SK-N-MC (cell line): ENCODE data around the gene ADAMTS12.

Source experiments
- DNase-seq: peaks from one replicate; pipeline ENCODE4 v3.0.0-alpha.2; 2011; ENCODE audit warnings: low read depth, low spot score
- H3K27ac ChIP-seq: fragments of 200-600 bp; sonication (generic); 2 replicates; pipeline ENCODE4 v1.5.1; 2016; ENCODE audit warnings: mixed run types
- H3K36me3 ChIP-seq: fragments of 200-600 bp; sonication (generic); 2 replicates; pipeline ENCODE4 v1.6.1; 2017; ENCODE audit warnings: antibody characterized with exemption, low read length, mixed read lengths; ENCODE audit not compliant: insufficient read depth
- H3K4me3 ChIP-seq: fragments of 200-600 bp; sonication (generic); 2 replicates; pipeline ENCODE4 v1.5.1; 2016
- H3K9ac ChIP-seq: fragments of 200-600 bp; sonication (generic); 2 replicates; pipeline ENCODE4 v1.8.0; 2017; ENCODE audit warnings: mixed run types, mixed read lengths; ENCODE audit not compliant: insufficient read length
- H3K9me3 ChIP-seq: fragments of 200-600 bp; sonication (generic); 2 replicates; pipeline ENCODE4 v1.6.1; 2017; ENCODE audit warnings: low read depth, mild to moderate bottlenecking, antibody characterized with exemption, low read length, moderate library complexity, mixed read lengths
- EZH2 ChIP-seq: fragments of 200-600 bp; sonication (generic); IDR thresholded peaks from one replicate; pipeline ENCODE4 v1.6.1; 2017; ENCODE audit warnings: antibody characterized with exemption
- FOXP2 ChIP-seq: optimal IDR thresholded peaks from 2 replicates; pipeline ENCODE3; 2011; ENCODE audit warnings: mild to moderate bottlenecking, moderate library complexity; ENCODE audit not compliant: insufficient read depth; ENCODE audit errors: extremely low read length, control extremely low read depth
- POLR2AphosphoS5 ChIP-seq: IDR thresholded peaks from 2 replicates; pipeline ENCODE4 v1.6.1; 2012; ENCODE audit warnings: mild to moderate bottlenecking, low read depth, low read length, borderline replicate concordance

Gene ADAMTS12

GRCh38 chr5:33579152-33579551 is 312.6 kb downstream of the ADAMTS12 start:
- Histone ChIP-seq H3K9ac (no peak overlapping the region), H3K27ac (no peak overlapping the region), H3K36me3 (no peaks in the 10 kb centered on the region), H3K4me3 (no peak overlapping the region), H3K9me3 (no peaks in the 10 kb centered on the region)
- no peak for TF ChIP-seq EZH2
- no peak for TF ChIP-seq POLR2AphosphoS5
- no peak for TF ChIP-seq FOXP2
- no peak for DNase-seq

GRCh38 chr5:33576726-33577590 is 314.8 kb downstream of the ADAMTS12 start:
- DNase-seq = no peak

GRCh38 chr5:33565324-33565723 is 326.5 kb downstream of the ADAMTS12 start:
- Histone ChIP-seq H3K9ac (no peak overlapping the region), H3K27ac (no peak overlapping the region), H3K36me3 (no peaks in the 10 kb centered on the region), H3K4me3 (no peak overlapping the region), H3K9me3 (no peaks in the 10 kb centered on the region)
- no peak for TF ChIP-seq POLR2AphosphoS5
- no peak for TF ChIP-seq FOXP2
- no peak for TF ChIP-seq EZH2
- no peak for DNase-seq

More at GRCh38 chr5:33576726-33577590, 314.8 kb downstream of the ADAMTS12 start:
- H3K27ac ChIP-seq = no peak overlapping the region
- TF ChIP-seq FOXP2 = no peak
- H3K9ac ChIP-seq = no peak overlapping the region
- no peaks in the 10 kb centered on the region for H3K36me3 ChIP-seq
- no peaks in the 10 kb centered on the region for H3K9me3 ChIP-seq
- H3K4me3 ChIP-seq = no peak overlapping the region

GRCh38 chr5:33563983-33564908 is 327.5 kb downstream of the ADAMTS12 start:
- TF ChIP-seq POLR2AphosphoS5 (no peak), FOXP2 (no peak)
- Histone ChIP-seq H3K9ac (no peak overlapping the region), H3K4me3 (no peak overlapping the region), H3K36me3 (no peaks in the 10 kb centered on the region), H3K27ac (no peak overlapping the region), H3K9me3 (no peaks in the 10 kb centered on the region)
- DNase-seq = no peak

- DNase-seq = no peak
- Histone ChIP-seq H3K27ac (no peak overlapping the region), H3K9ac (no peak overlapping the region), H3K9me3 (no peaks in the 10 kb centered on the region), H3K36me3 (no peaks in the 10 kb centered on the region), H3K4me3 (no peak overlapping the region)
- no peak for TF ChIP-seq FOXP2
These were observed 328.3 kb downstream of the ADAMTS12 start for GRCh38 chr5:33563530-33563929.

- Histone ChIP-seq H3K27ac (no peak overlapping the region), H3K9me3 (no peaks in the 10 kb centered on the region), H3K4me3 (no peak overlapping the region), H3K36me3 (no peaks in the 10 kb centered on the region), H3K9ac (no peak overlapping the region)
- DNase-seq = no peak
- TF ChIP-seq FOXP2 (no peak), POLR2AphosphoS5 (no peak), EZH2 (no peak)
These were observed 333.3 kb downstream of the ADAMTS12 start for GRCh38 chr5:33558489-33558888.

GRCh38 chr5:33557605-33558004 is 334.2 kb downstream of the ADAMTS12 start:
- no peak overlapping the region for H3K27ac ChIP-seq
- H3K36me3 ChIP-seq = no peaks in the 10 kb centered on the region
- no peak overlapping the region for H3K4me3 ChIP-seq
- H3K9me3 ChIP-seq = no peaks in the 10 kb centered on the region
- DNase-seq = no peak
- TF ChIP-seq FOXP2 = no peak
- no peak overlapping the region for H3K9ac ChIP-seq
